Measurements from ENCODE around the gene DSG3.

The DSG3 gene

GRCh38 chr18:31430072-31430471, 17.5 kb upstream of the DSG3 start:
- DNase-seq (ENCODE audit: low read depth): no peak

DNA sequence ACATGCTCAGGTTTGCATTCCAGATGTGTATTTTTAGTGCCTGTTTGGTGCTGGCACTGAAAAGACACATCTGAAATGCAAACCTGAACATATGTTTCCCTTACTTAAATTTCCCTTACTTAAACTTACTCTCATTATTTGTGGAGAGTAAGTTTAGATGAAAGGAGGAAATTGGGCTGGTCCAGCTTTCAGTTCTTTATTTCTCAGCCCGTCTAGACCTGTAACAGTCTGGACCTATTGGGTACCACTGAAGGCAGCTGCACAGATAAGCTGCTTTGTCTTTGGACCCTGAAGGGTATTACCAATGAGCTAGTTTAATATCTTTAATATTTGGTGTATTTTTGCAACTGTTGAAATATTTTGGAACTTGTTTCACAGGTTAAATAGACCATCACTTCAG, 17.0 kb upstream of the DSG3 start:
- DNase-seq (ENCODE audit: low read depth): no peak

GRCh38 chr18:31432316-31432715, 15.2 kb upstream of the DSG3 start:
- no peak for DNase-seq (ENCODE audit: low read depth)

- no peak for DNase-seq (ENCODE audit: low read depth)
These were observed 10.7 kb upstream of the DSG3 start for GRCh38 chr18:31436825-31437224.

DNA sequence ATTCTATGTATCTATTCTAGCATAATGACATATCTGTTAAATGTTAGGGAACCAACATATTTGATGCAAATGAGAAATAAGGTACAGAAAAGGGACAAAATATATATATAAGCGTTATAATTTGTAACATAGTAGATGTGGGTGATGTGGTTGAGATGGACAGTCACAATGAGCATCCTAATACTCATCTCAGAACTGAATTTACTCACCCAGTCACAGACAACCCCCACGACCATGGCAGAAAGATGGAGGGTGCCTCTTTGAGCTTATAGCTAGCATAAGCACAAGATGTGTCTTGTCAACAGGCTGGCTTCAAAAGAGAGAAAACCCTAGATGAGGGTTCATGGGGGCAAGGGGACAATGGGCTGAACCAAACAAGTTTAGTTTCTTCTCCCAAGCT, 9.1 kb upstream of the DSG3 start:
- no peak for DNase-seq (ENCODE audit: low read depth)

- DNase-seq (ENCODE audit: low read depth): no peak
These were observed 7.7 kb upstream of the DSG3 start for GRCh38 chr18:31439807-31440325.

GRCh38 chr18:31440787-31441186, 6.8 kb upstream of the DSG3 start:
- DNase-seq (ENCODE audit: low read depth): no peak

GRCh38 chr18:31441493-31441892, 6.0 kb upstream of the DSG3 start:
- no peak for DNase-seq (ENCODE audit: low read depth)

- DNase-seq (ENCODE audit: low read depth): no peak
These were observed 3.4 kb upstream of the DSG3 start for GRCh38 chr18:31444142-31444541.

DNA sequence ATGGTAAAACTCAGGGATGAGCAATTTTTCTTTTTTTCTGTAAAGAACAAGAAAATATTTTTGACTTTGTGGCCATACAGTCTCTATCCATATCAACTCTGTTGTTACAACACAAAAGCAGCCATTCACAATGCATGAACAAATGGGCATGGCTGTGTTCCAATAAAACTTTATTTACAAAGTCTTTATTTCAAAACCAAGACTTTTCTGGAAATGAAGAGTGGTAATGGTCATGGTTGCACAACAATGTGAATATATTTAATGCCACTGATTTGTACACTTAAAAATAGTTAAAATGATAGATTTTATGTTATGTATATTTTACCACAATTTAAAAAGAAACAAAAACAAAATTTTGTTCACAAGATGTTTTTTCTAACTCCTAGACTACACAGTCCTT, 1.6 kb upstream of the DSG3 start:
- DNase-seq (ENCODE audit: low read depth): no peak

- DNase-seq (ENCODE audit: low read depth): no peak
These were observed 687 bp upstream of the DSG3 start for GRCh38 chr18:31446854-31447253.

GRCh38 chr18:31450409-31450808, 2.9 kb downstream of the DSG3 start:
- no peak for DNase-seq (ENCODE audit: low read depth)

GRCh38 chr18:31451625-31452024, 4.1 kb downstream of the DSG3 start:
- no peak for DNase-seq (ENCODE audit: low read depth)

DNA sequence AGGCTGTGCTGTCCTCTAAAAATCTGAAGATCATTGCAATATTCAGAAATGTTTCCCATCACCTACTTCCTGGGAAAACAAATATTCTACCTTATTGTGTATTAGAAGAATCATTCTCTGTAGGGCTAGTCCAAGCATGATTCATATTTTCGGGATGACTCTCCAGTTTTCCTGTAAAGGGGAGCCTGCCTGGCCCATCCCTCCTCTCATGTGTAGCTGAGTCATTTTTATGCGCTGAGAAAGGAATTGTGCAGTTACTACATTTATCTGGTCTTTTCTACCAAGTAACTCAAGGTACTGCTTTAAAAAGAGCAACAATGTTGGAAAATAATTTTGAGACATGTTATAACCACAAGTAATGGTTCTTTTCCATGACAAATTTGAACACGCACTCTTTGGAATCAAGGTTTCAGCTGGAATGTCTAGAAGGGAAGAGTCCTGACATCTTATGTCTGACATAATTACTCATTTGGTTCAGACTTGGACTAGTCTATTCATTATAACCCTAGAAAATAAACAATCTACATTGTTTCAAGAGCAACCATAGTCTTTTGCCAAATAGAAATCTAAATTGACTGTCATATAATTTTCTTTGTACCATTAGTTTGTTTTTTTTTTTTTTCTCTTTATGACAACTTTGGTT, 6.6 kb downstream of the DSG3 start:
- peak; percentile 64 for DNase-seq (ENCODE audit: low read depth)

GRCh38 chr18:31469629-31470028, 22.1 kb downstream of the DSG3 start:
- DNase-seq (ENCODE audit: low read depth): no peak

- no peak for DNase-seq (ENCODE audit: low read depth)
These were observed 31.1 kb downstream of the DSG3 start for GRCh38 chr18:31478688-31479087.

GRCh38 chr18:31482051-31482450, 34.5 kb downstream of the DSG3 start:
- no peak for DNase-seq (ENCODE audit: low read depth)

- no peak for DNase-seq (ENCODE audit: low read depth)
These were observed 35.9 kb downstream of the DSG3 start for GRCh38 chr18:31483396-31483795.

- DNase-seq (ENCODE audit: low read depth): no peak
These were observed 36.9 kb downstream of the DSG3 start for GRCh38 chr18:31484461-31484860.

DNA sequence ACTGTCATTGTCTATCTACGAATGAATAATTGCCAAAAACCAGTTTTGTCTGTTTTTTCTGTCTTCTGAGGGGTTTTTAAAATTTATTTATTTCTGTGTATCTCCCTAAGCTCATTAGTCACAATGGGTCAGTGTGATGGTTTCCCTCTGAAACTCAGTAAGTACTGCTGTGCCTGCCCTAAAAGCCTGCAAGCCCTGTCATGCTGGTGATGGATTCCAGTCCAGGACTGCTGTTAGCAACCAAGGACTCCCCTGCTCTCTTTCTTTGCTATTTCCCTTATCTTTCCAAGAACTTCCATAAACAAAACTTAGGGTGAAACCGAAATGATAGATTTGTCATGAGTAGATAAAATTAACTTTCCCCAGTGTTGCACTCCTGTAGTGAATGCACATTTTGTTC, 38.6 kb downstream of the DSG3 start:
- no peak for DNase-seq (ENCODE audit: low read depth)

- peak; percentile 84 for DNase-seq (ENCODE audit: low read depth)
These were observed 39.9 kb downstream of the DSG3 start for GRCh38 chr18:31487246-31488015.

DNA sequence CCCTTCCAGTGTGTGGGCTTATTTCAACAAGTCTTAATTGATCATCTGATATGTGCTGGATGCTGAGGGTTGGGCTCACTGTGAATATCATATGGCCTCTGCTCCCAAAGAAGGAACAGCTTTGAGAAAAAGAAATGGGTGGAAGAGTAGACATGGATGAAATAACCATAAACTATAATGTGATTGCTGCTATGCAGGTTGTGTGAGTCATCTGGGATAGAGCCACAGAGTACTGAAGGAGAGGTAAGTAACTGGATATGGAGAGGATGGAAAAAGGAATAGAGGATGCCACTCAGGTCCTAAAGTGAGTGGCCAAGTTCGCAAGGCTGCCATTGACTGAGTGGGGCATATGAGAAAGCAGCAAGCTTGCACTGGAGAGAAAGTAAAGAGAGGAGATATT, 41.8 kb downstream of the DSG3 start:
- DNase-seq (ENCODE audit: low read depth): peak; percentile 12

DNA sequence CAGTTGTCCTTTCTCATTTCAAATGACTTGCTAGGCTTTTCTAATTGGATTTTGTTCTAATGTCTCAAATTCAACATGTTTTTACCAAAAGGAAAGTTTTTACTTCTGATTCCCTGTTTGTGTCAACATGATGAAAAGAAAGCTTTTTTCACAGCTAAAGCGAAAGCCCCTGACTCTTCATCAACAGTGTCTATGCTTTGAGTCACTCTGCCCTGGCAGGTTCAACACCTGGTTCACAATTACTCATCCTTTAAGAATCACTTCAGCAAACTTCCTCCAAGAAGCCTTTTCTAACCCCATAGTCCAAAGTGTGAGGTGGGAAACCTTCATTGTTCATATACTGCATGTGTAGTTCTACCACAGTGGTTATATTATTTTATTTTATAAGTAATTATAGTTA, 42.8 kb downstream of the DSG3 start:
- DNase-seq (ENCODE audit: low read depth): no peak

DNA sequence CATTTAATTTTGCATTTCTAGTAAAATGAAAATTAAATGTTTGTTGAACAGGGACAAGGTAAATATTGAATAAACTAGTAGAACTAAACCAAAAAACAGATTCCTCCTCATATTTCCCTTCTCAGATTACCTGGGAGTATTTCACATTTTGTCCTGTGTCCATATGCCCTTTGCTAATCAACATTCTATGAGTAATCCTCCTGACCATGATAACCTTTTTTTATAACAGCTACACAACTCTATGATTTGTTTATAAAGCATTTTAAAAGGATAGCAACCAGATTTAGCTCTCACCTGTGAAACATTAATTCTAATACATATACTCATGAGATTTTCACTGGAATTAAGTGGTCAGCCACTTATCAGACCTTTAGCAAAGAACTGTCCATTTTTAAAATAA, 43.3 kb downstream of the DSG3 start:
- DNase-seq (ENCODE audit: low read depth): no peak

All from iris pigment epithelial cell (primary cell).